Glutamatergic neuron (in vitro differentiated cells): Measurements from ENCODE around the gene CCDC9B. TPM values are rescaled to one million over a fixed set of nuclear protein-coding genes. Genes with fewer than 3 reads are reported as not detected.

Experiments used
- DNase-seq: peaks from one replicate; pipeline ENCODE4 v3.0.0; 2022
- H3K27ac Mint-ChIP-seq: one replicate; pipeline ENCODE4 v1.8.0; 2020; ENCODE audit warnings: mild to moderate bottlenecking, mixed read lengths, inconsistent platforms; ENCODE audit not compliant: unreplicated experiment
- H3K27me3 Mint-ChIP-seq: one replicate; pipeline ENCODE4 v1.8.0; 2020; ENCODE audit warnings: mild to moderate bottlenecking, moderate library complexity, mixed read lengths, inconsistent platforms; ENCODE audit not compliant: unreplicated experiment
- H3K36me3 Mint-ChIP-seq: one replicate; pipeline ENCODE4 v1.8.0; 2020; ENCODE audit warnings: mild to moderate bottlenecking, mixed read lengths, inconsistent platforms; ENCODE audit not compliant: unreplicated experiment
- H3K4me1 Mint-ChIP-seq: one replicate; pipeline ENCODE4 v1.8.0; 2020; ENCODE audit warnings: mild to moderate bottlenecking, low read depth, mixed read lengths, inconsistent platforms; ENCODE audit not compliant: unreplicated experiment
- H3K4me3 Mint-ChIP-seq: one replicate; pipeline ENCODE4 v1.8.0; 2020; ENCODE audit warnings: mild to moderate bottlenecking, mixed read lengths, inconsistent platforms; ENCODE audit not compliant: unreplicated experiment
- H3K9me3 Mint-ChIP-seq: one replicate; pipeline ENCODE4 v1.8.0; 2020; ENCODE audit warnings: mild to moderate bottlenecking, moderate library complexity, mixed read lengths, inconsistent platforms; ENCODE audit not compliant: unreplicated experiment
- total RNA-seq: library from RNA; stranded (reverse); fragmentation: NEBNext Ultra II Directional; extraction: Animal tissue kit (Norgen Biotek cat#: 25700); gene quantifications from one replicate; pipeline ENCODE4 v1.2.1, GENCODE V29; 2021; ENCODE audit not compliant: unreplicated experiment
- TF ChIP-seq, protein P1 (sequence below): fragments of 200-600 bp; sonication (generic); IDR thresholded peaks from one replicate; pipeline ENCODE4 v1.5.0; 2021; ENCODE audit not compliant: partially characterized antibody, unreplicated experiment

CCDC9B gene
- total RNA-seq, 1 donor from 2014 or later, result 0.49 TPM

DNA sequence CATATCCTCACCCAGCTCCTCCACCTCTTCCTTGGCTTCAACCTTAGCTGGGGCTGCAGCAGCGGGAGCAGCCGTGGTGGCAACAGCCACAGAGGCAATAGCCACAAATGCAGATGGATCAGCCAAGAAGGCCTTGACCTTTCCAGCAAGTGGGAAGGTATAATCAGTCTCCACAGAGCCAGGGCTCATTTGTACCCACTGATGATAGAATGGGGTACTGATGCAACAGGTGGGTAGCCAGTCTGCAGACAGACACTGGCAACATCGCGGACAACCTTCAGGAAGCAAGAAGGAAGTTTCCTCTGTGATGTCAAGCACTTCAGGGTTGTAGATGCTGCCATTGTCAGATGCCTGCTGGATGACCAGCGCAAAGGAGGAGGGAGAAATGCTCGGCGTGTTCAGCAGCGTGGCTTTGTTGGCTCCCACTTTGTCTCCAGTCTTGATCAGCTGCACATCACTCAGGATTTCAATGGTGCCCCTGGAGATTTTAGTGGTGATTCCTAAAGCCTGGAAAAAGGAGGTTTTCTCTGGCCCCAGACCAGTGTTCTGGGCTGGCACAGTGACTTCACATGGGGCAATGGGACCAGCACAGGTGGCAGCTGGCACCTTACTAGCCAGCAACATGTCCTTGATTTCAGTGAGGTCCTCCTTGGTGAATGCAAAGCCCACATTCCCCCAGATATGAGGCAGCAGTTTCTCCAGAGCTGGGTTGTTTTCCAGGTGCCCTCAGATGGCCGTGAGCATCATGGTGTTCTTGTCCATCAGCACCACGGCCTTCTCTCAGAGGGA, 28.2 kb downstream of the CCDC9B start:
- TF ChIP-seq, protein P1, sequence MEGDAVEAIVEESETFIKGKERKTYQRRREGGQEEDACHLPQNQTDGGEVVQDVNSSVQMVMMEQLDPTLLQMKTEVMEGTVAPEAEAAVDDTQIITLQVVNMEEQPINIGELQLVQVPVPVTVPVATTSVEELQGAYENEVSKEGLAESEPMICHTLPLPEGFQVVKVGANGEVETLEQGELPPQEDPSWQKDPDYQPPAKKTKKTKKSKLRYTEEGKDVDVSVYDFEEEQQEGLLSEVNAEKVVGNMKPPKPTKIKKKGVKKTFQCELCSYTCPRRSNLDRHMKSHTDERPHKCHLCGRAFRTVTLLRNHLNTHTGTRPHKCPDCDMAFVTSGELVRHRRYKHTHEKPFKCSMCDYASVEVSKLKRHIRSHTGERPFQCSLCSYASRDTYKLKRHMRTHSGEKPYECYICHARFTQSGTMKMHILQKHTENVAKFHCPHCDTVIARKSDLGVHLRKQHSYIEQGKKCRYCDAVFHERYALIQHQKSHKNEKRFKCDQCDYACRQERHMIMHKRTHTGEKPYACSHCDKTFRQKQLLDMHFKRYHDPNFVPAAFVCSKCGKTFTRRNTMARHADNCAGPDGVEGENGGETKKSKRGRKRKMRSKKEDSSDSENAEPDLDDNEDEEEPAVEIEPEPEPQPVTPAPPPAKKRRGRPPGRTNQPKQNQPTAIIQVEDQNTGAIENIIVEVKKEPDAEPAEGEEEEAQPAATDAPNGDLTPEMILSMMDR, result no peak
- Mint-ChIP-seq H3K27me3 (peaks cover 3% of the 10 kb centered on the region), H3K9me3 (no peaks in the 10 kb centered on the region), H3K27ac (no peak overlapping the region), H3K4me1 (peaks cover 3% of the 10 kb centered on the region), H3K4me3 (no peak overlapping the region), H3K36me3 (no peaks in the 10 kb centered on the region)
- no peak for DNase-seq

DNA sequence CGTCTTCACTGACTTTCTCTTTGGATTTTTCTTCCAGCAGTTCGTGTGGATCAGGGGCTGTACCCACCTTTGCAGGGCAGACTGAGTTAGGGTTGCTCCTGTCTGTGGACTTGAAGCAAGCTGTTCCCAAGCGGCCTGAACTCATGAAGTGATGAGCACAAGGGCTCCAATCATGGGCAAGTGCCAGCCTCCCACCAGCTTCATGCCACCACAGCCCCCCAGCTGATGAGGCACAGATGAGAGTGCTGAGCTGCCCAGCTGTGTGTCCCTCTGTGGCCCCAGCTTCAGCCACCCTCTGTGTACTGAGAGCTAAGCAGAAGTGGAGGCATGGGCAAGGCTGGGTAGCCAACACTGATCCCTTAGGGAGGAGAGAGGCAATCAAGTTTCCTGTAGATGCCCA, 29.7 kb downstream of the CCDC9B start:
- Mint-ChIP-seq H3K4me3 (no peak overlapping the region), H3K4me1 (no peaks in the 10 kb centered on the region), H3K27me3 (peaks cover 8% of the 10 kb centered on the region), H3K36me3 (no peaks in the 10 kb centered on the region), H3K27ac (no peak overlapping the region), H3K9me3 (no peaks in the 10 kb centered on the region)
- TF ChIP-seq, protein P1, result no peak
- DNase-seq, result no peak

DNA sequence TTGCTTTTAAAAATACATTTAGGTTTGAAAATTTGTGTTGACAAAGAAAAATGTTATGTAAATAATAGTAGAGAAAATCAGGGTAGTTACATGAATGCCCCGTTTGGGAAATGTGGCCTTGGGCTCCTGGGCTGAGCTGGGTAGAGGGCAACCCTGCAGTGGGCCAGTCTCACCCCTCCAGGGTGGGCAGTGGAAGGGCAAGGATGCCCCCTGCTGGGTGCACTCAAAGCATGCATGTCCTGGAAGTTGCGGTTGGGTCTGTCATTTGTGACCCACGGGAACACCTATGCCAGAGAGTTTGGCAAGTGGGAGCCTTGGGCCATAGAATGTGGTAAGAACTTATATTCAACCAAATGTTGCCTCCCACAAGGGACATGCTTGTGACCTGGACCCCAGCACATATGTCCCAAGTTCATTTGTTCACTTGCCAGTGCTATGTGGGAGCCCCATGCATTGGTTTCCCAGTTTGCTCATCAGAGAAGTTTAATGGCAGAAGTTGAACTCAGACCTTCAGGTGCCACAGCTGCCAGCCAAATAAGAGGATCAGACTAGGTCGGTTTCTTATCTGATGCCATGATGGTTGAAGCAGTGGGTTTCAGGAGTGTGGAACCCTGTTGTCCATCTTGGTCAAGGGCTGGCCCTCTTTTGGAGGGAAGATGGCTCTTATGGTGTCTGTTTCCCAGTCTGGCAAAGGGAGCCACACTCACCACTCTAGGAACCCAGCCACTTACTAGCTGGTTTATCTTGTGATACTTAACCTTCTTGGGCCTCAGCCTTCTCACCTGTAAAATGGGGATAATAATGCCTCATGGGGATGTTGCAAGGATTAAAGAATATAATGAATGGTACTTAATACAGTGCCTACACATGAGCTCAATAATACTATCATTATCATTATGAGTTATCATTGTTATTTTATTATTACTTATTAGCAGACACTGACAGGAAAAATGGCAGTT, 30.5 kb downstream of the CCDC9B start:
- DNase-seq, result peak; percentile 77
- Mint-ChIP-seq H3K9me3 (no peaks in the 10 kb centered on the region), H3K36me3 (no peaks in the 10 kb centered on the region), H3K4me1 (no peaks in the 10 kb centered on the region), H3K4me3 (no peak overlapping the region), H3K27me3 (peaks cover 8% of the 10 kb centered on the region), H3K27ac (no peak overlapping the region)
- TF ChIP-seq, protein P1, result peak; percentile 70

DNA sequence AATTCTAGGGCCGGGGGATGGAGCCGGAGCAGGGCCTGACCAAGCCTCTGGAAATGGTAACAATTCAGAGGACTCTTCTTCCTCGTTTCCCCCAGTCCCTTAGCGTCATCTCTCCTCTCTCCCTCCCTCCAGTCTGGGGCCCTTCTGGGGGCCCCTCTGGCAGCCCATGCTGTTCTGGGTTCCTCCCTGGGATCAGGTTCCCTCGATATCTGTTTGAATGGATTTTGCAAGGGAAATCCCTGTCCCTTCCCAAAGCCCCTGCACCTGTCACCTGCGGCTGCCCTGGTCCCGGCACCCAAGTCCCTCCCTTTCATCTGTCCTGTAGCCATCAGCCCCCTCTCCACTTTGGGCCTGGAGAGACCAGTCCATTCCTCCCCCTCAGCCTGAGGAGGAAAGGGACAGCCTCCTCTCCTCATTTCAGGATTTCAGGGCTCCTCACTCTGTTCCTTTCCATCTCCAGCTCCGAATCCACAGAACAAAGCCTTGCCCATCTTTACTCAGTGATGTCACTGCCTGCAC, 31.3 kb downstream of the CCDC9B start:
- Mint-ChIP-seq H3K4me1 (no peaks in the 10 kb centered on the region), H3K4me3 (no peak overlapping the region), H3K36me3 (no peaks in the 10 kb centered on the region), H3K27me3 (peaks cover 8% of the 10 kb centered on the region), H3K9me3 (no peaks in the 10 kb centered on the region), H3K27ac (no peak overlapping the region)
- TF ChIP-seq, protein P1, result no peak
- no peak for DNase-seq
